Measurements from ENCODE around the gene NMNAT3. TPM values are rescaled to one million over a fixed set of nuclear protein-coding genes. Genes with fewer than 3 reads are reported as not detected.

NMNAT3 gene
- polyA plus RNA-seq, 1 donor (not counting 4 experiments of a cell fraction or from before 2014, with no cell fraction given): 1.6 TPM

- Histone ChIP-seq H3K79me2 (ENCODE audit: control insufficient read depth, insufficient read depth, low read length) (no peaks in the 10 kb centered on the region), H2AFZ (ENCODE audit: control insufficient read depth, low read length) (no peak overlapping the region), H3K27ac (ENCODE audit: control insufficient read depth, insufficient read depth, low read length) (no peak overlapping the region), H3K27me3 (ENCODE audit: control insufficient read depth, extremely low read depth, insufficient read depth, low read length) (no peaks in the 10 kb centered on the region), H3K4me3 (ENCODE audit: control insufficient read depth in 2 of 3, extremely low read depth in 1 of 3, insufficient read depth in 2 of 3, low read depth in 1 of 3, low read length in 3 of 3) (no peak overlapping the region), H3K4me1 (ENCODE audit: control insufficient read depth, extremely low read depth, insufficient read depth, low read length) (peaks cover 37% of the 10 kb centered on the region), H4K20me1 (ENCODE audit: control insufficient read depth, extremely low read depth, insufficient read depth, low read length) (no peaks in the 10 kb centered on the region), H3K9me1 (ENCODE audit: control insufficient read depth, extremely low read depth, insufficient read depth, low read length) (no peaks in the 10 kb centered on the region), H3K4me2 (ENCODE audit: control insufficient read depth, extremely low read depth, insufficient read depth, low read depth, low read length) (no peak overlapping the region), H3K9ac (ENCODE audit: control insufficient read depth, extremely low read depth, insufficient read depth, low read length) (no peak overlapping the region), H3K9me3 (ENCODE audit: control insufficient read depth, low read depth, low read length) (peaks cover 5% of the 10 kb centered on the region), H3K36me3 (ENCODE audit: control insufficient read depth in 2 of 2, extremely low read depth in 1 of 2, insufficient read depth in 2 of 2, low read length in 2 of 2) (no peaks in the 10 kb centered on the region)
- dilution Hi-C loops (cut with MboI; ENCODE audit: extremely low pct_ligation_motif_present, low sequenced_read_pairs): no loop called here
- FAIRE-seq (no peak), DNase-seq (ENCODE audit: low read depth, low spot score) (no peak)
- TF ChIP-seq, protein P1, sequence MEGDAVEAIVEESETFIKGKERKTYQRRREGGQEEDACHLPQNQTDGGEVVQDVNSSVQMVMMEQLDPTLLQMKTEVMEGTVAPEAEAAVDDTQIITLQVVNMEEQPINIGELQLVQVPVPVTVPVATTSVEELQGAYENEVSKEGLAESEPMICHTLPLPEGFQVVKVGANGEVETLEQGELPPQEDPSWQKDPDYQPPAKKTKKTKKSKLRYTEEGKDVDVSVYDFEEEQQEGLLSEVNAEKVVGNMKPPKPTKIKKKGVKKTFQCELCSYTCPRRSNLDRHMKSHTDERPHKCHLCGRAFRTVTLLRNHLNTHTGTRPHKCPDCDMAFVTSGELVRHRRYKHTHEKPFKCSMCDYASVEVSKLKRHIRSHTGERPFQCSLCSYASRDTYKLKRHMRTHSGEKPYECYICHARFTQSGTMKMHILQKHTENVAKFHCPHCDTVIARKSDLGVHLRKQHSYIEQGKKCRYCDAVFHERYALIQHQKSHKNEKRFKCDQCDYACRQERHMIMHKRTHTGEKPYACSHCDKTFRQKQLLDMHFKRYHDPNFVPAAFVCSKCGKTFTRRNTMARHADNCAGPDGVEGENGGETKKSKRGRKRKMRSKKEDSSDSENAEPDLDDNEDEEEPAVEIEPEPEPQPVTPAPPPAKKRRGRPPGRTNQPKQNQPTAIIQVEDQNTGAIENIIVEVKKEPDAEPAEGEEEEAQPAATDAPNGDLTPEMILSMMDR (optimal IDR thresholded peaks at IDR 0.05 in 1 of 3, IDR thresholded peaks at IDR 0.05 in 1 of 3, conservative IDR thresholded peaks at IDR 0.05 in 1 of 3; ENCODE audit: extremely low read depth in 1 of 3, insufficient read depth in 2 of 3, low read length in 3 of 3): no peak
- no peak for TF ChIP-seq EZH2 (IDR thresholded peaks at IDR 0.05; ENCODE audit: low read length)
Measured at GRCh38 chr3:139532976-139533375, 144.8 kb downstream of the NMNAT3 start.

DNA sequence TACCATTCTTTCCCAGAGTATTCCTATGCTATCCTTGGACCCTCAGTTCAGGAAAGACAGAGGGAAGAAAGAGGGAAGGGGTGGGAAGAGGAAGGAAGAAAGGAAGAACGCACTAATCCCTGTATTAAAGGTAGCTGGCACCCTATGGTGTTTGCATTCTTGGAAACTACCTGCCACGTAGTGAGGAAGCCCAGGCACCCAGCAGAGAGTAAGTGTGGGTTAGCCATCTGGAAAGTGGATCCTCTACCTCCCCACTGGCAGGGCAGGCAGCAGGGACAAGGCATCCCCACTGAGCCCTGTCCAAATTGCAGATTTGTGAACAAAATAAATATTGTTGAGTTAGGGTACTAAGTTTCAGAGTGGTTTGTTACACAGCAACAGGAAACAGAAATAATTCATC, 147.1 kb downstream of the NMNAT3 start:
- no peaks in the 10 kb centered on the region for H3K9me3 ChIP-seq (ENCODE audit: control insufficient read depth, low read depth, low read length)
- no peak overlapping the region for H3K9ac ChIP-seq (ENCODE audit: control insufficient read depth, extremely low read depth, insufficient read depth, low read length)
- no peaks in the 10 kb centered on the region for H3K36me3 ChIP-seq (ENCODE audit: control insufficient read depth in 2 of 2, extremely low read depth in 1 of 2, insufficient read depth in 2 of 2, low read length in 2 of 2)
- H3K27ac ChIP-seq (ENCODE audit: control insufficient read depth, insufficient read depth, low read length): no peak overlapping the region
- no peaks in the 10 kb centered on the region for H3K9me1 ChIP-seq (ENCODE audit: control insufficient read depth, extremely low read depth, insufficient read depth, low read length)
- TF ChIP-seq, protein P1 (optimal IDR thresholded peaks at IDR 0.05 in 1 of 3, IDR thresholded peaks at IDR 0.05 in 1 of 3, conservative IDR thresholded peaks at IDR 0.05 in 1 of 3; ENCODE audit: extremely low read depth in 1 of 3, insufficient read depth in 2 of 3, low read length in 3 of 3): no peak
- no peak for TF ChIP-seq EZH2 (IDR thresholded peaks at IDR 0.05; ENCODE audit: low read length)
- no peak overlapping the region for H3K4me3 ChIP-seq (ENCODE audit: control insufficient read depth in 2 of 3, extremely low read depth in 1 of 3, insufficient read depth in 2 of 3, low read depth in 1 of 3, low read length in 3 of 3)
- H3K4me2 ChIP-seq (ENCODE audit: control insufficient read depth, extremely low read depth, insufficient read depth, low read depth, low read length): no peak overlapping the region
- no peaks in the 10 kb centered on the region for H3K79me2 ChIP-seq (ENCODE audit: control insufficient read depth, insufficient read depth, low read length)
- peaks cover 23% of the 10 kb centered on the region for H3K4me1 ChIP-seq (ENCODE audit: control insufficient read depth, extremely low read depth, insufficient read depth, low read length)
- no peaks in the 10 kb centered on the region for H3K27me3 ChIP-seq (ENCODE audit: control insufficient read depth, extremely low read depth, insufficient read depth, low read length)
- dilution Hi-C loops (cut with MboI; ENCODE audit: extremely low pct_ligation_motif_present, low sequenced_read_pairs): no loop called here
- FAIRE-seq: no peak
- no peaks in the 10 kb centered on the region for H4K20me1 ChIP-seq (ENCODE audit: control insufficient read depth, extremely low read depth, insufficient read depth, low read length)
- no peak for DNase-seq (ENCODE audit: low read depth, low spot score)
- no peak overlapping the region for H2AFZ ChIP-seq (ENCODE audit: control insufficient read depth, low read length)

Measured in keratinocyte (primary cell).